Neutrophil (primary cell): ENCODE measurements around the gene NUDT22.
A peak's percentile ranks its signal among the peaks of the same experiment; 100 is the strongest.

Experiments
- H3K27ac ChIP-seq: fragments of 200-600 bp; sonication (generic); 2 replicates; pipeline ENCODE4 v1.5.1; 2016; ENCODE audit warnings: mild to moderate bottlenecking, moderate library complexity
- H3K27me3 ChIP-seq: fragments of 200-600 bp; sonication (generic); 2 replicates; pipeline ENCODE4 v1.6.0; 2016; ENCODE audit warnings: mild to moderate bottlenecking
- H3K36me3 ChIP-seq: fragments of 200-600 bp; sonication (generic); 2 replicates; pipeline ENCODE4 v1.5.1; 2017
- H3K4me1 ChIP-seq, 2 experiments: fragments of 200-600 bp in 1 of 2; sonication (generic) in 1 of 2; 1 replicate in 1 of 2; 2 replicates in 1 of 2; pipeline versions ENCODE4 v1.5.1 to v1.6.1; 2013 to 2016; ENCODE audit warnings: low read depth in 1 of 2, low read length in 1 of 2, mild to moderate bottlenecking in 1 of 2, moderate library complexity in 1 of 2; ENCODE audit not compliant: control insufficient read depth in 1 of 2, insufficient read depth in 1 of 2
- H3K4me3 ChIP-seq, 2 experiments: fragments of 200-600 bp in 1 of 2; sonication (generic) in 1 of 2; 1 replicate in 1 of 2; 2 replicates in 1 of 2; pipeline ENCODE4 v1.5.1; 2013 to 2016; ENCODE audit warnings: low read depth in 1 of 2, low read length in 1 of 2, mild to moderate bottlenecking in 1 of 2, moderate library complexity in 1 of 2
- H3K9me3 ChIP-seq: fragments of 200-600 bp; sonication (generic); 2 replicates; pipeline ENCODE4 v1.5.1; 2016
- CTCF ChIP-seq: fragments of 200-600 bp; sonication (generic); IDR thresholded peaks from 2 replicates; pipeline ENCODE4 v1.5.1; 2016; ENCODE audit warnings: antibody characterized with exemption

Gene NUDT22

GRCh38 chr11:64250415-64251015, 24.4 kb downstream of the NUDT22 start:
- Histone ChIP-seq H3K4me3 (peak overlapping the region; percentile 58 to 75), H3K36me3 (peaks cover 10% of the 10 kb centered on the region), H3K9me3 (no peaks in the 10 kb centered on the region), H3K4me1 (peaks cover 41 to 50% of the 10 kb centered on the region in 2 experiments), H3K27me3 (peaks cover 16% of the 10 kb centered on the region), H3K27ac (peak overlapping the region; percentile 46)
- TF ChIP-seq CTCF, result no peak

DNA sequence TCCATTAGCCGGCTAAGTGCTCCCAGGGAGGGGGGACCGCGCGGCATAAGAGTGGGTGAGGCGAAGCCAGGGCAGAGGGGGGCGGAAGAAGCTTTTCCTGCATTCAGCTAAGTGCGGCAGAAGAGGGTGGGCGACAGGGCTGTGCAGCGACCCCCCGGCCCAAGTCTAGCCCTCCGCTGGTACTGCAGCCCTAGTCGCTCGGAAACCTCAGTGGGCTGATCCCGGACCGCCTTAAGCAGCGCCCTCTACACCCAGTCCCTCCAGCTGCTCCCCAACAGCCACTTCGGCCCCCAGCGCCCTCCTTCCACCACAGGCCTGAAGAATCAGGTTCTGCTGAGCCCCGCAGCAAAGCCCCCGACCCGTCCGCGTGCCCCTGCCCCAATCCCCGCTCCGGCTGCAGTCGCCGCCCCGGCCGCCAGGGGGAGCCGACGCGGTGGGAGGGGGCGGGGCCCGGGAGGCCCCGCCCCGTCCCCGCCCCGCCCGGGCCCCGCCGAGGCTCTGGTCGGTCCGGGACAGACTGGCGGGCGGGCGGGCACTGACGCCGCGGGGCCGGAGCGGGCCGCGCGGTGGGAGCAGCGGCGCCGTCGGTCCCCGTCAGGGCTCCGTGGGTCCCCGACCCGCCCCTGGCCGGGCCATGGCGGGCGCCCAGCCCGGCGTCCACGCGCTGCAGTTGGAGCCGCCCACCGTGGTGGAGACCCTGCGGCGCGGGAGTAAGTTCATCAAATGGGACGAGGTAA, 25.1 kb downstream of the NUDT22 start, which contains the start of gene PLCB3:
TSS of gene PLCB3 (plus strand) at position 515 of the 737 bp plus-strand sequence. CDS start at position 635, 120 bp downstream.
- Histone ChIP-seq H3K27me3 (peaks cover 10% of the 10 kb centered on the region), H3K4me1 (peaks cover 35 to 44% of the 10 kb centered on the region in 2 experiments), H3K36me3 (peaks cover 17% of the 10 kb centered on the region), H3K4me3 (peak within 1 kb of the TSS; percentile 74 to 75), H3K27ac (peak within 1 kb of the TSS; percentile 46), H3K9me3 (no peaks in the 10 kb centered on the region)
- peak; percentile 95 for TF ChIP-seq CTCF

GRCh38 chr11:64251753-64252002, 25.6 kb downstream of the NUDT22 start:
- Histone ChIP-seq H3K4me3 (peak overlapping the region; percentile 74 to 75), H3K36me3 (peaks cover 22% of the 10 kb centered on the region), H3K27me3 (peaks cover 9% of the 10 kb centered on the region), H3K27ac (peak overlapping the region; percentile 46), H3K4me1 (peaks cover 33 to 42% of the 10 kb centered on the region in 2 experiments), H3K9me3 (no peaks in the 10 kb centered on the region)
- TF ChIP-seq CTCF, result no peak

DNA sequence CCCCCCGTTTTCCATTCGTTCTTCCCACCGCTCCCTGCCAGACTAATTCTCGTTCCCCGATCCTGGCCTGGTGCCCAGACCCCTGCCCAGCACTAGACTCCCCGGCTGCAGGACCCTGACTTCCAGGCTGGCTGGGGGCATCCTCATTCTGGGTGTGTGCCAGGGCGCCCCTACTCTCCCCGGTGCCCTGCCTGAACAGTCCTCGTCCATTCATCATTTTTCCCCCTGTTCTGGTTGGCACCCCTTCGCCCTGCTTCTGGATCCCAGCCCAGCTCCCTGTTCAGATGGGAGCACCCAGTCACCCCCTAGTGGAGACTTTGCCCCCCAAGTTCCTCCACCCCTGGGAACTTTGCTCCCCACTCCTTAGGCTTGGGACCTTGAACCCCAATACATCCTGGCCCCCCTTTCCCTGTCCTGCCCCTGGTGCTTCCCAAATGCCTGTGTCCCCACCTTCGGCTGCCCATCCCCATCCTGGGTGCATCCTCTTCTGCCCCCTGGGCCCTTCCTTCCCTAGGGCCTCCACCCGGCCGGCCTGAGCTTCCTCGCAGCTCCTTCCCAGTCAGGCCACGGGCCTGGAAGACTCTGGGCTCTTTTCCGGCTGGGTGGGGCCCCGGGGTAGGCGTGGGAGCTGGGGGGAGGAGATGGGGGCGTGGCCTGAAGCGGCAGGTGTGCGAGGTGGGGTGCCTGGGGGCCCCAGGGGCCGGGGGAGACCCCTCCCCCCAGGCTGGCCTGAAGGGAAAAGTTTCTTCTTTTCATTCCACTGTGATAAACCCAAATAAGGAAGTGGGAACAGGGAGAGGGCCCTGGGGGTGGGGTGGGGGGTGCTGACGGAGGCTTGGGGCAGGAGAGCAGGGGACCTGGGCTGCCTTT, 26.2 kb downstream of the NUDT22 start:
- peak; percentile 12 for TF ChIP-seq CTCF
- Histone ChIP-seq H3K4me3 (peak overlapping the region; percentile 74 to 75), H3K9me3 (no peaks in the 10 kb centered on the region), H3K4me1 (peaks cover 28 to 37% of the 10 kb centered on the region in 2 experiments), H3K27me3 (peaks cover 9% of the 10 kb centered on the region), H3K27ac (peak overlapping the region; percentile 46), H3K36me3 (peaks cover 22% of the 10 kb centered on the region)

DNA sequence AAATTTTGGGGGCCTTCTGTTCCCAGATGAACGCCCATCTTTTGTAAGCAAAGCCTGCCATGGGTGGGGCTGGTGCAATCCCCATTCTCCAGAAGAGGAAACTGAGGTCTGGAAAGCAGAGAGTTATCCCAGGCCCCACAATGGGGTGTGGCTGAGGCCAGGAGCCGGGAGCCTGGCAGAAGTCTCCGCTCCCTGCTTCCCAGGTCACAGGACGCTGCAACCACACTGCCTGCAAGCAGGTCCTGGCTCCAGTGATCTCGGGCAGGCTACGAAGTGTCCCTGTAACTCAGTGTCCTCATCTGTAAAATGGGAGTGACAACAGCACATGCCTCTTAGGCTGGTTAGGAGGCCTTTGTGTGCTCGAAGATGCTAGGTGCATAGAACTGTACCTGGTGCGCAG, 27.0 kb downstream of the NUDT22 start:
- Histone ChIP-seq H3K4me3 (no peak overlapping the region), H3K27ac (no peak overlapping the region), H3K9me3 (no peaks in the 10 kb centered on the region), H3K27me3 (peaks cover 6% of the 10 kb centered on the region), H3K36me3 (peaks cover 22% of the 10 kb centered on the region), H3K4me1 (peaks cover 21 to 29% of the 10 kb centered on the region in 2 experiments)
- no peak for TF ChIP-seq CTCF
